Measurements from ENCODE around the gene TRIP10.

TRIP10 gene

GRCh38 chr19:6716610-6716970, 22.9 kb upstream of the TRIP10 start:
- Histone ChIP-seq H3K27me3 (ENCODE audit: insufficient read depth, low read length, poor library complexity, severe bottlenecking) (no peaks in the 10 kb centered on the region), H3K36me3 (ENCODE audit: insufficient read depth, low read length) (no peaks in the 10 kb centered on the region), H3K4me2 (ENCODE audit: low read depth, low read length, poor library complexity, severe bottlenecking) (no peak overlapping the region), H3K4me3 (ENCODE audit: low read length, poor library complexity, severe bottlenecking) (no peak overlapping the region), H3K9me3 (ENCODE audit: insufficient read depth, low read depth, low read length) (no peaks in the 10 kb centered on the region), H3K9ac (ENCODE audit: low read depth, low read length, poor library complexity, severe bottlenecking) (no peak overlapping the region), H3K4me1 (ENCODE audit: insufficient read depth, low read length, poor library complexity, severe bottlenecking) (no peaks in the 10 kb centered on the region), H4K20me1 (ENCODE audit: insufficient read depth, low read length, poor library complexity, severe bottlenecking) (no peaks in the 10 kb centered on the region), H3K9me2 (replicated peaks; ENCODE audit: low read depth, low read length) (no peaks in the 10 kb centered on the region), H3F3A (ENCODE audit: low read depth) (no peaks in the 10 kb centered on the region), H3K79me2 (ENCODE audit: insufficient read depth, low read length) (no peaks in the 10 kb centered on the region), H2AFZ (ENCODE audit: low read length) (no peak overlapping the region)
- TF ChIP-seq, protein P1, sequence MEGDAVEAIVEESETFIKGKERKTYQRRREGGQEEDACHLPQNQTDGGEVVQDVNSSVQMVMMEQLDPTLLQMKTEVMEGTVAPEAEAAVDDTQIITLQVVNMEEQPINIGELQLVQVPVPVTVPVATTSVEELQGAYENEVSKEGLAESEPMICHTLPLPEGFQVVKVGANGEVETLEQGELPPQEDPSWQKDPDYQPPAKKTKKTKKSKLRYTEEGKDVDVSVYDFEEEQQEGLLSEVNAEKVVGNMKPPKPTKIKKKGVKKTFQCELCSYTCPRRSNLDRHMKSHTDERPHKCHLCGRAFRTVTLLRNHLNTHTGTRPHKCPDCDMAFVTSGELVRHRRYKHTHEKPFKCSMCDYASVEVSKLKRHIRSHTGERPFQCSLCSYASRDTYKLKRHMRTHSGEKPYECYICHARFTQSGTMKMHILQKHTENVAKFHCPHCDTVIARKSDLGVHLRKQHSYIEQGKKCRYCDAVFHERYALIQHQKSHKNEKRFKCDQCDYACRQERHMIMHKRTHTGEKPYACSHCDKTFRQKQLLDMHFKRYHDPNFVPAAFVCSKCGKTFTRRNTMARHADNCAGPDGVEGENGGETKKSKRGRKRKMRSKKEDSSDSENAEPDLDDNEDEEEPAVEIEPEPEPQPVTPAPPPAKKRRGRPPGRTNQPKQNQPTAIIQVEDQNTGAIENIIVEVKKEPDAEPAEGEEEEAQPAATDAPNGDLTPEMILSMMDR (conservative IDR thresholded peaks at IDR 0.05; ENCODE audit: low read length) = no peak
- no peak for TF ChIP-seq EZH2phosphoT487 (IDR thresholded peaks at IDR 0.05; ENCODE audit: borderline replicate concordance)

DNA sequence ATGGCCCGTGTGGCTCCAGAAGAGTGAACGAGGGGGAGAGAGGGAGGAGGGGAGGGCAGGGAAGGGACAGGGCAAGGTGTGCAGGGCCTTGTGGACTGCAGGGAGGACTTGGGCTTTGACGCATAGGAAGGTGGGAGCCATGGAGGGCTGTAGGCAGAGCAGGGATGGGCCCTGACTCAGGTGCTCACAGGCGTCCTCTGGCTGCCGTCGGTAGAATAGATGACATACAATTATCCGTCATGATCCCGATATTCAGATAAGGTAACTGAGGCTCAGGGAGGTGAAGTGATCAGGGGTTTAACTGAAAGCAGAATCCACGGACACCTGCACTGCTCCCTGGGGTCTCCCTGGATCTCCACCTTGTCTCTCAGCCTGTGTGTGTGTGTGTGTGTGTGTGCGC, 22.4 kb upstream of the TRIP10 start:
- Histone ChIP-seq H3K4me3 (ENCODE audit: low read length, poor library complexity, severe bottlenecking) (no peak overlapping the region), H3K79me2 (ENCODE audit: insufficient read depth, low read length) (no peaks in the 10 kb centered on the region), H3K9me2 (replicated peaks; ENCODE audit: low read depth, low read length) (no peaks in the 10 kb centered on the region), H3F3A (ENCODE audit: low read depth) (no peaks in the 10 kb centered on the region), H4K20me1 (ENCODE audit: insufficient read depth, low read length, poor library complexity, severe bottlenecking) (no peaks in the 10 kb centered on the region), H3K36me3 (ENCODE audit: insufficient read depth, low read length) (no peaks in the 10 kb centered on the region), H3K4me1 (ENCODE audit: insufficient read depth, low read length, poor library complexity, severe bottlenecking) (no peaks in the 10 kb centered on the region), H2AFZ (ENCODE audit: low read length) (no peak overlapping the region), H3K9me3 (ENCODE audit: insufficient read depth, low read depth, low read length) (no peaks in the 10 kb centered on the region), H3K27me3 (ENCODE audit: insufficient read depth, low read length, poor library complexity, severe bottlenecking) (no peaks in the 10 kb centered on the region), H3K4me2 (ENCODE audit: low read depth, low read length, poor library complexity, severe bottlenecking) (no peak overlapping the region), H3K9ac (ENCODE audit: low read depth, low read length, poor library complexity, severe bottlenecking) (no peak overlapping the region)
- TF ChIP-seq, protein P1 (conservative IDR thresholded peaks at IDR 0.05; ENCODE audit: low read length) = peak; percentile 50
- TF ChIP-seq EZH2phosphoT487 (IDR thresholded peaks at IDR 0.05; ENCODE audit: borderline replicate concordance) = no peak

DNA sequence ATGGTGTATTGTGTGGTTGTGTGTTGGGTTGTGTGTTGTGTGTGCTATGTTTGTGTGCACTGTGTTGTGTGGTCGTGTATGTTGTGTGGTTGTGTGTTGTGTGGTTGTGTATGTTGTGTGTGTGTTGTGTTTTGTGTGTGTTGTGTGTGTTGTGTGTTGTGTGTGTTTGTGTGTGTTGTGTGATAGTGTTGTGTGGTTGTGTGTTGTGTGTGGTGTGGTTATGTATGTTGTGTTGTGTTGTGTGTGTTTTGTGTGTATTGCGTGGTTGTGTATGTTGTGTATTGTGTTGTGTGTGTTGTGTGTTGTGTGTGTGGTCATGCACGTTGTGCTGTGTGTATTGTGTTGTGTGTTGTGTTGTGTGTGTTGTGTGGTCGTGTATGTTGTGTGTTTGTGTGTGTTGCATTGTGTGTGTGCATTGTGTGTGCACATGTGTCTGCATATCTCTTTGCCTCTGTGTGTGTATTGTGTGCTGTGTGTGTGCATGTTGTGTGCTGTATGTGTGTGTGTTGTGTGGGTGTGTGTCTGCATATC, 22.0 kb upstream of the TRIP10 start:
- no peaks in the 10 kb centered on the region for H4K20me1 ChIP-seq (ENCODE audit: insufficient read depth, low read length, poor library complexity, severe bottlenecking)
- no peaks in the 10 kb centered on the region for H3K9me2 ChIP-seq (replicated peaks; ENCODE audit: low read depth, low read length)
- H3F3A ChIP-seq (ENCODE audit: low read depth) = no peaks in the 10 kb centered on the region
- no peak overlapping the region for H3K4me2 ChIP-seq (ENCODE audit: low read depth, low read length, poor library complexity, severe bottlenecking)
- TF ChIP-seq, protein P1 (conservative IDR thresholded peaks at IDR 0.05; ENCODE audit: low read length) = no peak
- no peak for TF ChIP-seq EZH2phosphoT487 (IDR thresholded peaks at IDR 0.05; ENCODE audit: borderline replicate concordance)
- H3K27me3 ChIP-seq (ENCODE audit: insufficient read depth, low read length, poor library complexity, severe bottlenecking) = no peaks in the 10 kb centered on the region
- no peak overlapping the region for H2AFZ ChIP-seq (ENCODE audit: low read length)
- H3K9ac ChIP-seq (ENCODE audit: low read depth, low read length, poor library complexity, severe bottlenecking) = no peak overlapping the region
- no peak overlapping the region for H3K4me3 ChIP-seq (ENCODE audit: low read length, poor library complexity, severe bottlenecking)
- H3K36me3 ChIP-seq (ENCODE audit: insufficient read depth, low read length) = no peaks in the 10 kb centered on the region
- no peaks in the 10 kb centered on the region for H3K4me1 ChIP-seq (ENCODE audit: insufficient read depth, low read length, poor library complexity, severe bottlenecking)
- no peaks in the 10 kb centered on the region for H3K9me3 ChIP-seq (ENCODE audit: insufficient read depth, low read depth, low read length)
- H3K79me2 ChIP-seq (ENCODE audit: insufficient read depth, low read length) = no peaks in the 10 kb centered on the region
